Measurements from ENCODE around the gene ITGA11. TPM values are rescaled to one million over a fixed set of nuclear protein-coding genes. Genes with fewer than 3 reads are reported as not detected.

ITGA11 gene
- total RNA-seq, 1 donor from 2014 or later, result 32.6 TPM

DNA sequence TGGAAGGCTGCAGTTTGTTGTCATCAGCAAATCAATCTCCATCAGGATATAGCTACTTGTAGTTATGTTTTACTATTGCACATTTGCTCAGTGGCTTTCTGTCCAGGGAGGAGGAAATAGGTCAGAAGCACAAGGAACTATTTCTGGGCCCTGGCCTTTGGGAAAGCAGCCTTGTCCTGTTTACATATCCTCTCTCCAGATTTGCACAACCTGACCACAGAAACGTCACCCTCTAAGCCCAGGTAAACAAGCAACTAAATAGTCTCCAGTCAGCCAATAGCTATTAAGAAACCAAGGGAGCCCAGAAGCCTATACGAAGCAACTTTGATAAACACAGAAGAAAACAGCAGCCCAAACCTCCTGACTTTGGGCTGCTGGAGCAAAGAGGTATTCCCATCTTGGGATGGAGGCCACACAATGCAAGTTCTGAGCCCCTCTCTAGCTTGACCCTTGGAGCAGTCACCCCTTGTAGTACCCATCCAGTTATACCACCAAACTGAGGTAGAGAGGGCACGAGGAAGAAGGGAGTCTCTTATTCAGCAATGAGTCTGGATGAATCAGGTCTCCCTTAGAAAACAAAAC is 156.7 kb downstream of the ITGA11 start:
- ATAC-seq, result no peak
- no peak for DNase-seq (ENCODE audit: missing footprints)
- intact Hi-C loops (cut with DNase I), result loop anchor here (5.0 kb wide), 1 partner anchor 88 kb away; no protein-coding TSS in a partner anchor

DNA sequence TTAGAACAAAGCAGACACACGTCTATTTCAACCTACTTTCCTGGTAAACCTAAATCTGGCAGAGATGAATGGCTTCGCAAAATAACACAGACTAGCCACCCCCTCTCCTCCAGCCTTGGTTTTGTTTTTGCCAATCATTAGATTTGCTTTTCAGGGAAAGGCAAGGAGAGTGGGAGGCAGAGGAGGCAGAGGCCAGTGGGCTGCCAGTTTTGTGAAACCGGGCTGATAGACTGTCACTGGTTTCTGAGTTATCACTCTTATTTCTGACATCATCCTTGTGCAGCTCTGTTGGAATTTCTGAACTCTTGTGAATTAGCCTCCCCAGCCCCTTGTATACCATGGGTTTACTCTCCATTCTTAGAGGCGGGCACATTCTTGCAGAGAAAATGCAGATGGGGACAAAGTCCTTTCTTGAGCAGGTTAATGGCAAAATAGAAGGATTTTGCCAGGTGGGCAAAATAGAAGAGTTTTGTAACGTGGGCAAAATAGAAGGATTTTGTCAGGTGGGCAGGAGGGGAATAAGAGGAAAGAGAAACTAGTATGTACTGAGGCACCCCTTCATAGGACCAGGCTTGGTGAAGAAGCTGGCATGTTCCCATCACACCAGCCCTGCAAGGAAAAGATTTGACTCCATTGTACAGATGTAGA is 157.6 kb downstream of the ITGA11 start:
- ATAC-seq (no peak), DNase-seq (ENCODE audit: missing footprints) (no peak)
- intact Hi-C loops (cut with DNase I), result no loop called here

GRCh38 chr15:68272721-68273271 is 159.2 kb downstream of the ITGA11 start:
- DNase-seq (ENCODE audit: missing footprints) (no peak), ATAC-seq (no peak)
- intact Hi-C loops (cut with DNase I), result no loop called here

- DNase-seq (ENCODE audit: missing footprints), result peak; percentile 62
- intact Hi-C loops (cut with DNase I), result no loop called here
- ATAC-seq, result no peak
Measured at GRCh38 chr15:68271854-68272471, 160.0 kb downstream of the ITGA11 start.

- ATAC-seq (no peak), DNase-seq (ENCODE audit: missing footprints) (no peak)
- intact Hi-C loops (cut with DNase I), result no loop called here
Measured at GRCh38 chr15:68268405-68268804, 163.6 kb downstream of the ITGA11 start.

GRCh38 chr15:68265674-68266073 is 166.3 kb downstream of the ITGA11 start:
- ATAC-seq (no peak), DNase-seq (ENCODE audit: missing footprints) (no peak)
- intact Hi-C loops (cut with DNase I), result no loop called here

DNA sequence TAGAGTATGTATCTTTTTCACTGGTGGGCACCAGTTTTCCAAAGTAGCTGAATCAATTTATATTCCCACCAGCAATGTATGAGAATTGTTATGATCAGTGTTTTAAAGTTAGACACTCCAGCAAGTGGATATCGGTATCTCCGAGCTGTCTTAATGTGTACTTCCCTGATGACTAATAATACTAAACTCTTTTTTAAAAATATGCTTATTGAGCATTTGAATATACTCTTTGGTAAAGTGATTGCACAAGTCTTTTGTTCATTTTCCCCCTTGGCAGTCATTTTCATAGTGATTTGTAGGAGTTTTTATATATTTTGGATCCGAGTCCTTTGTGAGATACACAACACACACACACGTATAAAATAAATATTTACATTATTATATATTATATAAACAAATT is 166.9 kb downstream of the ITGA11 start:
- DNase-seq (ENCODE audit: missing footprints) (no peak), ATAC-seq (no peak)
- intact Hi-C loops (cut with DNase I), result no loop called here

- ATAC-seq (no peak), DNase-seq (ENCODE audit: missing footprints) (no peak)
- intact Hi-C loops (cut with DNase I), result no loop called here
Measured at GRCh38 chr15:68264282-68264681, 167.7 kb downstream of the ITGA11 start.

- DNase-seq (ENCODE audit: missing footprints) (no peak), ATAC-seq (no peak)
- intact Hi-C loops (cut with DNase I), result no loop called here
Measured at GRCh38 chr15:68262514-68263356, 169.2 kb downstream of the ITGA11 start.

DNA sequence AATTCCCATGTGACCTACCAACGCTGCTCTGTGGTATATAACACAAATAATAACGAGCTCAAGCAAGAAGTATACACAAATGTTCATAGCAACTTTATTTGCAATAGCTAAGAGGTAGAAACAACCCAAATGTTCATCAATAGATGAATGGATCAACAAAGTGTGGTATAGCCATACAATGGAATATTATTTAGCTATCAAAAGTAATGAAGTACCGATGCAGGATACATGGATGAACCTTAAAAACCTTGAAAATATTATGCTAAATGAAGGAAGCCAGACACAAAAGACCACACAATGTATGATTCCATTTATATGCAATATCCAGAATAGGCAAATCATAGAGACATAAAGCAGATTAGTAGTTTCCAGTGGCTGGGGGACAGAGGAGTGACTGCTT is 170.0 kb downstream of the ITGA11 start:
- intact Hi-C loops (cut with DNase I), result no loop called here
- no peak for ATAC-seq
- DNase-seq (ENCODE audit: missing footprints), result no peak

DNA sequence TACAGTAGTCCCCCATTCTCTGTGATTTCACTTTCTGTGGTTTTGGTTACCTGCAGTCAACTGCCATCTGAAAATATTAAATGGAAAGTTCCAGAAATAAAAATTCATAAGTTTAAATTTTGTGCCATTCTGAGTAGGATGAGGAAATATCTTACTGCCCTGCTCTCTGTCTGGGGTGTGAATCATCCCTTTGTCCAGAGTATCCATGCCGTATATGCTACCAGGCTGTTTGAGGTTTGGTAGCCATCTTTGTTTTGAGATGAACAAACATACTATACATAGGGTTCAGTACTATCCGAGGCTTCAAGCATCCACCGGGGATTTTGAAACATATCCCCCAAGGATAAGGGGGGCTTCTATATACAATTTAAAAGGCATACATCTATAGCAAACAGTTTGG is 170.7 kb downstream of the ITGA11 start:
- ATAC-seq (no peak), DNase-seq (ENCODE audit: missing footprints) (no peak)
- intact Hi-C loops (cut with DNase I), result no loop called here

DNA sequence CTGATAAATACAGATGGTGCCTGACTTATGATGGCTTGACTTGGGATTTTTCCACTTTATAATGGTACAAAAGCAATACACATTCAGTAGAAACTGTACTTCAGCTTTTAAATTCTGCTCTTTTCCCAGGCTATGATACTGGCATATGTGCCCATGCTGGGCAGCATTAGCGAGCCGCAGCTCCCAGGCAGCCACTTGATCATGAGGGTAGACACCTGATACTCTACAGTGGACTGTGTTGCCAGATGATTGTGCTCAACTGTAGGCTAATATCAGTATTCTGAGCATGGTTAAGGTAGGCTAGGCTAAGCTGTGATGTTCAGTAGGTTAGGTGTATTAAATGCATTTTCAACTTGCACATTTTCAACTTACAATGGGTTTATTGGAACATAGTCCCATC is 172.1 kb downstream of the ITGA11 start:
- ATAC-seq (no peak), DNase-seq (ENCODE audit: missing footprints) (no peak)
- intact Hi-C loops (cut with DNase I), result no loop called here

GRCh38 chr15:68258692-68259091 is 173.3 kb downstream of the ITGA11 start:
- ATAC-seq, result no peak
- intact Hi-C loops (cut with DNase I), result no loop called here
- no peak for DNase-seq (ENCODE audit: missing footprints)

DNA sequence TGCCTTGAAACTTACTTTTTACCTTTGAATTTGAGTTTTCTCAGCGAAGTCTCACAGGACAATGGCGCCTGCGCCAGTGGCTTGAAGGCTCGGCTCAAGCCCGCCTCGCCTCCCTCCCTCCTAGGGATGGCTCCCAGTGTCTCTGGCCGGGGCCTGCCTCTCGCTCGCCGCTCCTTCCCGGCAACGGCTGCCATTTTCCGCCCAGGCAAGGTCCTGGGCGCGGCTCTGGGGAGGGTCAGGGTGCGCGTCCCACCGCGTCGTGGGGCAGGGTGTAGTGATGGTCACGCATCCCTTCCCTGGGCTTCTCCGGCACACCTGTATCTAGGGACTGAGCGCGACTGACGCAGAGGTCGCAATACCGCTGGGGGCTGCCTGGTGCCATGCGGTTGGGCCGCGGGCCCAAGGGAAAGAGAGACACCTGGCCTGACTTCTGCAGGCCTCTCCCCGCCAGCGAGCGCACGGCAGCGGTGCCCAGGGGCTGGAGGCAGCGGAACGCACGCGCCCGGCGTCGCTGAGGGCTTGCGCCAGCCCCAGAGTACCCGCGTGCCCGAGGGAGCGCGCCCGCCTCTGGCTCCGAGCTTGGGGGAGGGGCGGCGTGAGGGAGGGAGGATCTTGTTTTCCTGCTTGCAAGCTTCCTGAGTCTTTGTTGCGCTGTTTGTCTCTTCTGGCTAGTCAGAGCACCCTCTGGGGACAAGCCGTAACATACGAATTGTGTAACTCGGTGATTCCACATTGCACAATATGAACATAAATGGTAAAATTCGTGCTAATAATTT is 175.1 kb downstream of the ITGA11 start:
- ATAC-seq (peak; percentile 95), DNase-seq (ENCODE audit: missing footprints) (peak; percentile 94)
- intact Hi-C loops (cut with DNase I), result loop anchor here (1.0 kb wide), 1 partner anchor 20 kb away; the partner anchor contains the start of gene FEM1B

GRCh38 chr15:68252925-68253534 is 178.9 kb downstream of the ITGA11 start:
- intact Hi-C loops (cut with DNase I), result loop anchor here (2.0 to 5.0 kb wide), 2 partner anchors 54 to 130 kb away; no protein-coding TSS in a partner anchor
- ATAC-seq (peak; percentile 37), DNase-seq (ENCODE audit: missing footprints) (no peak)

GRCh38 chr15:68249058-68249713 is 182.8 kb downstream of the ITGA11 start:
- ATAC-seq (no peak), DNase-seq (ENCODE audit: missing footprints) (no peak)
- intact Hi-C loops (cut with DNase I), result no loop called here
